HepG2 (cell line): ENCODE data around the gene C19orf85. TPM values are rescaled to one million over a fixed set of nuclear protein-coding genes. Genes with fewer than 3 reads are reported as not detected.

Experiments used
- BCL6 ChIP-seq: IDR thresholded peaks from 2 replicates; pipeline ENCODE4 v1.6.1; 2016; ENCODE audit warnings: missing genetic modification reagents, missing compliant biosample characterization
- BCLAF1 ChIP-seq: fragments of 450-650 bp; IDR thresholded peaks from 2 replicates; pipeline ENCODE4 v1.6.1; 2017; ENCODE audit warnings: mild to moderate bottlenecking
- HNRNPK ChIP-seq: fragments of 200-400 bp; formaldehyde crosslinking; IDR thresholded peaks from 2 replicates; pipeline ENCODE4 v1.6.1; 2018; ENCODE audit warnings: low read length, low read depth, moderate library complexity, mild to moderate bottlenecking; ENCODE audit not compliant: poor library complexity, severe bottlenecking
- MATR3 ChIP-seq: sonication (generic); formaldehyde crosslinking; IDR thresholded peaks from 2 replicates; pipeline ENCODE4 v1.4.0; 2020; ENCODE audit warnings: missing genetic modification reagents
- MLLT10 ChIP-seq: sonication (generic); formaldehyde crosslinking; IDR thresholded peaks from 2 replicates; pipeline ENCODE4 v1.4.0; 2020; ENCODE audit warnings: missing genetic modification reagents
- MTERF4 ChIP-seq: sonication (generic); formaldehyde crosslinking; IDR thresholded peaks from 2 replicates; pipeline ENCODE4 v1.8.0; 2023; ENCODE audit warnings: mild to moderate bottlenecking, missing genetic modification reagents
- PHF20 ChIP-seq: sonication (generic); formaldehyde crosslinking; IDR thresholded peaks from 2 replicates; pipeline ENCODE4 v1.5.0; 2020; ENCODE audit warnings: mild to moderate bottlenecking, missing genetic modification reagents
- TEAD2 ChIP-seq: sonication (generic); formaldehyde crosslinking; IDR thresholded peaks from 2 replicates; pipeline ENCODE4 v1.9.0; 2021; ENCODE audit warnings: missing genetic modification reagents
- ZC3H13 ChIP-seq: sonication (generic); formaldehyde crosslinking; IDR thresholded peaks from 2 replicates; pipeline ENCODE4 v1.8.1; 2023; ENCODE audit warnings: mild to moderate bottlenecking, missing genetic modification reagents, moderate library complexity
- ZNF367 ChIP-seq: sonication (generic); formaldehyde crosslinking; IDR thresholded peaks from 2 replicates; pipeline ENCODE4 v1.4.0; 2020; ENCODE audit warnings: missing genetic modification reagents, borderline replicate concordance
- ZNF543 ChIP-seq: sonication (generic); formaldehyde crosslinking; IDR thresholded peaks from 2 replicates; pipeline ENCODE4 v1.4.0; 2020; ENCODE audit warnings: mild to moderate bottlenecking, missing genetic modification reagents
- ZNF629 ChIP-seq: sonication (generic); formaldehyde crosslinking; conservative IDR thresholded peaks from 2 replicates; pipeline ENCODE4 v1.5.0; 2020; ENCODE audit warnings: missing genetic modification reagents
- polyA plus RNA-seq, 8 experiments: library from polyadenylated mRNA; depleted of rRNA in 3 of 8; stranded (reverse) in 7 of 8; unstranded in 1 of 8; fragments of >200 nt; fragmentation: Illumina TruSeq in 4 of 8; extraction: Trizol in 4 of 8; gene quantifications; 2 replicates each; pipeline versions ENCODE4 v1.2.1 to v1.2.3, GENCODE V29; 2011 to 2016; ENCODE audit warnings: low read depth in 4 of 8, missing spikeins in 1 of 8, mixed read lengths in 1 of 8; ENCODE audit not compliant: insufficient read depth in 1 of 8
- total RNA-seq, 5 experiments: library from RNA; depleted of rRNA; stranded (reverse); fragments of >200 nt; fragmentation: Illumina TruSeq; extraction: Trizol; gene quantifications; 2 replicates each; pipeline ENCODE4 v1.2.3, GENCODE V29; 2016; ENCODE audit warnings: low read depth in 1 of 5
- TF ChIP-seq, protein P1 (sequence below): sonication (generic); formaldehyde crosslinking; IDR thresholded peaks from 2 replicates; pipeline ENCODE4 v1.4.0; 2020; ENCODE audit warnings: missing genetic modification reagents, mild to moderate bottlenecking, borderline replicate concordance
- TF ChIP-seq, protein P2 (sequence below): sonication (generic); formaldehyde crosslinking; IDR thresholded peaks from 2 replicates; pipeline ENCODE4 v1.4.0; 2020; ENCODE audit warnings: mild to moderate bottlenecking, missing genetic modification reagents, borderline replicate concordance
- TF ChIP-seq, protein P3 (sequence below): sonication (generic); formaldehyde crosslinking; IDR thresholded peaks from 2 replicates; pipeline ENCODE4 v1.5.1; 2020; ENCODE audit warnings: missing genetic modification reagents, mild to moderate bottlenecking, borderline replicate concordance

The C19orf85 gene
- total and polyA plus RNA-seq, 2 of the 13 experiments (the other 11 are each of a cell fraction or from before 2014, with no cell fraction given), result not detected

GRCh38 chr19:55476100-55476775, 11.7 kb upstream of the C19orf85 start, which contains the start of gene ZNF628 (continued):
- TF ChIP-seq, protein P1, sequence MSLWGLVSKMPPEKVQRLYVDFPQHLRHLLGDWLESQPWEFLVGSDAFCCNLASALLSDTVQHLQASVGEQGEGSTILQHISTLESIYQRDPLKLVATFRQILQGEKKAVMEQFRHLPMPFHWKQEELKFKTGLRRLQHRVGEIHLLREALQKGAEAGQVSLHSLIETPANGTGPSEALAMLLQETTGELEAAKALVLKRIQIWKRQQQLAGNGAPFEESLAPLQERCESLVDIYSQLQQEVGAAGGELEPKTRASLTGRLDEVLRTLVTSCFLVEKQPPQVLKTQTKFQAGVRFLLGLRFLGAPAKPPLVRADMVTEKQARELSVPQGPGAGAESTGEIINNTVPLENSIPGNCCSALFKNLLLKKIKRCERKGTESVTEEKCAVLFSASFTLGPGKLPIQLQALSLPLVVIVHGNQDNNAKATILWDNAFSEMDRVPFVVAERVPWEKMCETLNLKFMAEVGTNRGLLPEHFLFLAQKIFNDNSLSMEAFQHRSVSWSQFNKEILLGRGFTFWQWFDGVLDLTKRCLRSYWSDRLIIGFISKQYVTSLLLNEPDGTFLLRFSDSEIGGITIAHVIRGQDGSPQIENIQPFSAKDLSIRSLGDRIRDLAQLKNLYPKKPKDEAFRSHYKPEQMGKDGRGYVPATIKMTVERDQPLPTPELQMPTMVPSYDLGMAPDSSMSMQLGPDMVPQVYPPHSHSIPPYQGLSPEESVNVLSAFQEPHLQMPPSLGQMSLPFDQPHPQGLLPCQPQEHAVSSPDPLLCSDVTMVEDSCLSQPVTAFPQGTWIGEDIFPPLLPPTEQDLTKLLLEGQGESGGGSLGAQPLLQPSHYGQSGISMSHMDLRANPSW (CRISPR knock-in tag), result 0 out of 2 replicates have a peak, but pooled peaks have one; percentile 62
- 0 out of 2 replicates have a peak, but pooled peaks have one; percentile 81 for TF ChIP-seq ZNF367 (CRISPR knock-in tag)
- peak; percentile 73 for TF ChIP-seq PHF20 (CRISPR knock-in tag)
- peak; percentile 91; the same call in 1 of the 2 replicates for TF ChIP-seq TEAD2 (CRISPR knock-in tag)
- no peak for TF ChIP-seq ZC3H13 (CRISPR knock-in tag)
- 0 out of 2 replicates have a peak, but pooled peaks have one; percentile 34 for TF ChIP-seq ZNF543 (CRISPR knock-in tag)
- TF ChIP-seq, protein P2, sequence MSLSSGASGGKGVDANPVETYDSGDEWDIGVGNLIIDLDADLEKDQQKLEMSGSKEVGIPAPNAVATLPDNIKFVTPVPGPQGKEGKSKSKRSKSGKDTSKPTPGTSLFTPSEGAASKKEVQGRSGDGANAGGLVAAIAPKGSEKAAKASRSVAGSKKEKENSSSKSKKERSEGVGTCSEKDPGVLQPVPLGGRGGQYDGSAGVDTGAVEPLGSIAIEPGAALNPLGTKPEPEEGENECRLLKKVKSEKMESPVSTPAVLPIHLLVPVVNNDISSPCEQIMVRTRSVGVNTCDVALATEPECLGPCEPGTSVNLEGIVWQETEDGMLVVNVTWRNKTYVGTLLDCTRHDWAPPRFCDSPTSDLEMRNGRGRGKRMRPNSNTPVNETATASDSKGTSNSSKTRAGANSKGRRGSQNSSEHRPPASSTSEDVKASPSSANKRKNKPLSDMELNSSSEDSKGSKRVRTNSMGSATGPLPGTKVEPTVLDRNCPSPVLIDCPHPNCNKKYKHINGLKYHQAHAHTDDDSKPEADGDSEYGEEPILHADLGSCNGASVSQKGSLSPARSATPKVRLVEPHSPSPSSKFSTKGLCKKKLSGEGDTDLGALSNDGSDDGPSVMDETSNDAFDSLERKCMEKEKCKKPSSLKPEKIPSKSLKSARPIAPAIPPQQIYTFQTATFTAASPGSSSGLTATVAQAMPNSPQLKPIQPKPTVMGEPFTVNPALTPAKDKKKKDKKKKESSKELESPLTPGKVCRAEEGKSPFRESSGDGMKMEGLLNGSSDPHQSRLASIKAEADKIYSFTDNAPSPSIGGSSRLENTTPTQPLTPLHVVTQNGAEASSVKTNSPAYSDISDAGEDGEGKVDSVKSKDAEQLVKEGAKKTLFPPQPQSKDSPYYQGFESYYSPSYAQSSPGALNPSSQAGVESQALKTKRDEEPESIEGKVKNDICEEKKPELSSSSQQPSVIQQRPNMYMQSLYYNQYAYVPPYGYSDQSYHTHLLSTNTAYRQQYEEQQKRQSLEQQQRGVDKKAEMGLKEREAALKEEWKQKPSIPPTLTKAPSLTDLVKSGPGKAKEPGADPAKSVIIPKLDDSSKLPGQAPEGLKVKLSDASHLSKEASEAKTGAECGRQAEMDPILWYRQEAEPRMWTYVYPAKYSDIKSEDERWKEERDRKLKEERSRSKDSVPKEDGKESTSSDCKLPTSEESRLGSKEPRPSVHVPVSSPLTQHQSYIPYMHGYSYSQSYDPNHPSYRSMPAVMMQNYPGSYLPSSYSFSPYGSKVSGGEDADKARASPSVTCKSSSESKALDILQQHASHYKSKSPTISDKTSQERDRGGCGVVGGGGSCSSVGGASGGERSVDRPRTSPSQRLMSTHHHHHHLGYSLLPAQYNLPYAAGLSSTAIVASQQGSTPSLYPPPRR (CRISPR knock-in tag), result 0 out of 2 replicates have a peak, but pooled peaks have one; percentile 17
- no peak for TF ChIP-seq MATR3 (CRISPR knock-in tag)
- 0 out of 2 replicates have a peak, but pooled peaks have one; percentile 6 for TF ChIP-seq ZNF629 (CRISPR knock-in tag)
- TF ChIP-seq, protein P3, sequence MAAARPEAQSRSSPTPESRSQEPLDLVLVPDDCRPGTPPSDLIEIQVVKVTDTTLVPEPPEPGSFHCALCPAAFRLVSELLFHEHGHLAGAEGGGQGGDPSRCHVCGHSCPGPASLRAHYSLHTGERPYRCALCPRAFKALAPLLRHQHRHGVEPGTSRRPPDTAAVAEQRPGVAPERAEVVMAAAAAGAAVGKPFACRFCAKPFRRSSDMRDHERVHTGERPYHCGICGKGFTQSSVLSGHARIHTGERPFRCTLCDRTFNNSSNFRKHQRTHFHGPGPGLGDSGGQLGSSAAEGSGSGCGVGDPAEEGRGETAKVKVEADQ (CRISPR knock-in tag), result peak; percentile 92
- no peak for TF ChIP-seq BCLAF1
- TF ChIP-seq MTERF4 (CRISPR knock-in tag), result 0 out of 2 replicates have a peak, but pooled peaks have one; percentile 50
- no peak; the same call in 1 of the 2 replicates for TF ChIP-seq BCL6
- no peak for TF ChIP-seq MLLT10
- TF ChIP-seq HNRNPK, result peak; percentile 93
